ENCODE results near the gene OR2T29.
"Not testable (repeated sequence)": the region's sequence is repeated elsewhere in the genome, so short reads cannot be mapped to it uniquely, and the experiment has no call there.

OR2T29 gene, protein sequence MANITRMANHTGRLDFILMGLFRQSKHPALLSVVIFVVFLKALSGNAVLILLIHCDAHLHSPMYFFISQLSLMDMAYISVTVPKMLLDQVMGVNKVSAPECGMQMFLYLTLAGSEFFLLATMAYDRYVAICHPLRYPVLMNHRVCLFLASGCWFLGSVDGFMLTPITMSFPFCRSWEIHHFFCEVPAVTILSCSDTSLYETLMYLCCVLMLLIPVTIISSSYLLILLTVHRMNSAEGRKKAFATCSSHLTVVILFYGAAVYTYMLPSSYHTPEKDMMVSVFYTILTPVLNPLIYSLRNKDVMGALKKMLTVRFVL

DNA sequence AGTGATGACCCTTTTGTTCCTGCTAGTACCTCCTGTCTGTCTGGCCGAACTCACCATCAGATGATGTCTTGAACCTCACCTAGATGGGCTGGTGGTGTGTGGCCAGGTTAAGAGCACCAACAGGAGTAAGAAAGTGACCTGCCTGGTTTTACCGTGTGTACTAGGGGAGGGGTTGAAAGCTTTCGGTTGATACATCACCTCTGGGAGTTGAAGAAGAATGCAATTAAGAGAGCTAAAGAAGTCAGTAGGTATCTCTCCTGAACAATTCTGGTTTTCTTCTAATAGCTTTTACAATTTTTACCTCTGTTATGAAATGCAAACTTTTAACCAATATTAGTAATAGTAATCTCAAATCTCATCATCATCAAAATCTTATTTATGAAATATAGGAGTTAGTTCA lies at the start of gene OR2T29:
OR2T29 (minus strand) TSS at position 101 of the 400 bp plus-strand sequence. CDS start 3,281 bp downstream, outside the sequence.
- DNase-seq (ENCODE audit: insufficient read length, low spot score); FAIRE-seq: not testable (repeated sequence)

DNA sequence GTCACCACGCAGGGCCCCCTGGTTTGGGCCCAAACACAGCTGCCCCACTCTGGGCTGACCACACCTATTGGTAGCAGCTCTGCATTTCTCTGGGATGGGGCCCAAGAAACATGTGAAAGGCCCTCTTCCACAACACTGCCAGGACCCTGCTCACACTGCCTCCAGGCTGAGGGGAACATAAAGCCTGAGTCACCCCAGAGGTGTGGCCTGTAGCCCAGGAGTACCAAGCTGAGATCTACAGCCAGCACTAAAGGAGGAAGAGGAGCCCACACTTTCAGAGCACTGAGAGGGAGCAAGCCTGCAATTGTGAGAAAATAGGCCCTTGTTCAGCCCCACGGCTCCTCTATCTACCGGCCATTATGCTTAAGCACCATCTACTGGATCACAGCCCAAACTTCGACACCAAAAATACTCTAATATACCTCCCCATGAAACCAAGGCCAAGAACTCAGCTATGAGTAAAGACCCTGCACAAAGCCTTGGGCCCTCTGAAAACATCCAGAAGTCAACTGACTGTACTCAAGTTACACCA lies 49.4 kb upstream of the OR2T29 start:
- DNase-seq (ENCODE audit: insufficient read length, low spot score) (no peak), FAIRE-seq (no peak)
- no peak for TF ChIP-seq POLR2A (IDR thresholded peaks at IDR 0.05; ENCODE audit: low read depth, low read length)

DNA sequence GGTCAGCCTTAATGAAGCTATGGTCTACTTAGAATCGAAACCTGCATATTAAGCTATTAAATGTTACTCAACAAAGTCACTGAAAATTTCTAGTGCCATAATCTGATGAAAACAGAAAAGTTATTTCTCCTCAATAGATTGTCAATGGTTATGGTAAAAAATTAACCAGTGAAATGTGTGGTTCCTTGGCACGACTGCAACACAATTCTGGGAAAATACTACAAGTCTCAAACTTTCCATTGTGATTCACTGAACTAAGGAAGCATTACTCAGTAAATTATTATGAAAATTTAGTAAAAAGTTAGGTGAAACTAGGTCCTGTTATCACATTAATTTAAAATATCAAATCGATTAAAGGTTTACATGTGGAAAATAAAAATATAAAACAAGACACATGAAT lies 47.7 kb upstream of the OR2T29 start:
- TF ChIP-seq POLR2A (IDR thresholded peaks at IDR 0.05; ENCODE audit: low read depth, low read length) = no peak
- FAIRE-seq (no peak), DNase-seq (ENCODE audit: insufficient read length, low spot score) (no peak)

DNA sequence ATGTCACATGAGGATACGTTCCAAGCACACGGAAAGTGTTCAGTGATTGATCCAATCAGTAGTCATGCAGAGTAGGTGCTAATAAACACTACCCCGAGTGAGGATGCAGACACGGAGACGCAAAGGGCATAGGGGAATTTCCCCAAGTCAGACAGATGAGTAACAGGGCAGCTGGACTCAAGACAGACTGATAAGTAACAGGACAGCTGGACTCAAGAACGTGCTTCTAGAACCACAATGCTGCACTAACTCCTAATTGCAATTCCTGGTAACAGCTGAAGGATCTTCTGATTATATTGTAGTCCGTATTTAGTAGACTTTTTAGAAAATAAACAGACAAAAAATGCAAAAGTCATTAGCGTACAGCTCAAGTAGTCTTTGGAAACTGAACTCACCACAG lies 36.8 kb upstream of the OR2T29 start:
- no peak for TF ChIP-seq POLR2A (IDR thresholded peaks at IDR 0.05; ENCODE audit: low read depth, low read length)
- FAIRE-seq = no peak
- DNase-seq (ENCODE audit: insufficient read length, low spot score) = no peak

DNA sequence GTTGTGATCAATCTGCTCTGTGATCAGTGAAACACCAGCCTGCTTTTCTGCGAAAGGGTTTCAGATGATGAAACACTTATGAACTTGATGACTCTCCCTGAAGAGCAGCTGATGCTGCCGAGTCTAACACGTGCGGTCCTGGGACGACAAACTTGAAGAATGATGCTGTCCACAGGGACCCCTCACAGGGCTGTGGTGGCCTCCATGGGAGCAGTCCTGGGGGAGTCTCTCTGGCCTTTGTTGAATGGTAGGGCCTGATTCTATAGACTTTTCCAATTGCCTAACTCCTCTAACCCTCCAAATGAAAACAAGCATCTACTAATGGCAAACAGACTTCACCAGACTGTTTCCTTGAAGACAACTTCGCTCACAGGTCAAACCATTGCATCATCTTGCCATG lies 35.0 kb upstream of the OR2T29 start, which contains the start of gene OR2T10:
OR2T10 (minus strand) TSS at position 112 of the 400 bp plus-strand sequence. CDS start 3,932 bp downstream, outside the sequence.
- no peak for DNase-seq (ENCODE audit: insufficient read length, low spot score)
- TF ChIP-seq POLR2A (IDR thresholded peaks at IDR 0.05; ENCODE audit: low read depth, low read length) = no peak
- no peak for FAIRE-seq

DNA sequence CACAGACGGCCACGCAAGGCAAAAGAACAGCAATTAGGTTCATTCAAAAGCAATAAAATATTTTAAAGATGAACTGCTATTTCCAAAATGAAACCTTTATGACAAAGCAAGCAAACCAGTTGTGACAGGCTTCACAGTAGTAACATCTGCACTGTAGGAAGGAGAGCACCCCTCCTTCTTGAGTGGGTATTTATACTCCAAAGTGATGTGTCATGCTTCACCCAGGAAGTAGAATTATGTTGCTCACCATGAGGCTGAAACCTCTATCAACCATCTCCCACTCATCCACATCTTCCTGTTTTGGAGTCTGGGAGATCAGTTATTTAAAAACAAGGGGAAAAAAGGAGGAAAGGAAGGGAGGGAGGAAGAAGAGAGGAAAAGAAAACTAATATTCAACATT lies 34.0 kb upstream of the OR2T29 start:
- no peak for FAIRE-seq
- DNase-seq (ENCODE audit: insufficient read length, low spot score) = no peak
- TF ChIP-seq POLR2A (IDR thresholded peaks at IDR 0.05; ENCODE audit: low read depth, low read length) = no peak

DNA sequence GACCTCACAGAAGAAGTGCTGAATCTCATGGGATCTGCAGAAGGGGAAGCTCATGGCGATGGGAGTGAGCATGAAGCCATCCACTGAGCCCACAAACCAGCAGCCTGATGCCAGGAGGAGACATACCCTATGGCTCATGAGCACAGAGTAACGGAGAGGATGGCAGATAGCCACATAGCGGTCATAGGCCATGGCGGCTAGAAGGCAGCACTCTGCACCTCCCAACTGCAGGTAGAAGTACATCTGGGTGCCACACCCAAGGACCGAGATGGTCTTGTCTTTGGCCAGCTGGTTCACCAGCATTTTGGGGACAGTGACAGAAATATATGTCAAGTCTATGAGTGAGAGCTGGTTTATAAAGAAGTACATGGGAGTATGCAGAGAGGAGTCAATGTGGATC lies 30.7 kb upstream of the OR2T29 start:
- DNase-seq (ENCODE audit: insufficient read length, low spot score) (no peak), FAIRE-seq (no peak)
- TF ChIP-seq POLR2A (IDR thresholded peaks at IDR 0.05; ENCODE audit: low read depth, low read length) = no peak

DNA sequence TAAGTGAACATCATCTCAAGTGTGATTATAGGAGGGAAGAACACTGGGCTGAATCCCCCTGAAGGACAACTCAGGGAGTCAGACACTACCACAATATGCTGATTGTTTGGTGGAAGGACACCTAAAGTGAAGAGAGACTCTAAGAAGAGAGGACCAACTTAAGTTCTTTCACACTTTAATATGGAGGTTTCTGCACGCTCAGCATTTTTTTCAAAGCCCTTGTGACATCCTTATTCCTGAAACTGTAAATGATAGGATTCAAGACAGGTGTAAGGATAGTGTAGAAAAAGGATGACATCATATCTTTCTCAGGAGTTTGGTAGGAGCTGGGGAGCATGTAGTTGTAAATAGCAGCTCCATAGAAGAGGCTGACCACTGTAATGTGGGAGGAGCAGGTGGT lies 30.1 kb upstream of the OR2T29 start:
- no peak for TF ChIP-seq POLR2A (IDR thresholded peaks at IDR 0.05; ENCODE audit: low read depth, low read length)
- DNase-seq (ENCODE audit: insufficient read length, low spot score) (no peak), FAIRE-seq (no peak)

DNA sequence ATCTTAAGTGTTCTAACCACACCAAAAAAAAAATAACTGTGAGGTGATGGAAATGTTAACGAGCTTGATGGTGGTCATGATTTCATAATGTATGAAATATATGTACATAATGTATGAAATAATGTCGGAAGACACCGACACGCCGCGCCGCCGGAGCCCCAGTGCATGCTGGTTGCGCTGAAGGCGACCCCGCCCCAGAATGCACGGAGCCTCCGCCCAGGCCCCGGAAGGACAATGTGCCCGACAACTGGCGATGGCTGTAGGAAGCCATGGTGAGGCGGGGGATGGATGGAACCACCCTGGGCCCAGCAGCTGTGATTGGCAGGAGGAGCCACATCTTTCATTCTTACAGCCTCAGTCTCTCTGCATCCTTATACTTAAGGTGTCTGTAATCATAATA lies 27.5 kb upstream of the OR2T29 start:
- TF ChIP-seq POLR2A (IDR thresholded peaks at IDR 0.05; ENCODE audit: low read depth, low read length) = no peak
- DNase-seq (ENCODE audit: insufficient read length, low spot score) (no peak), FAIRE-seq (no peak)

DNA sequence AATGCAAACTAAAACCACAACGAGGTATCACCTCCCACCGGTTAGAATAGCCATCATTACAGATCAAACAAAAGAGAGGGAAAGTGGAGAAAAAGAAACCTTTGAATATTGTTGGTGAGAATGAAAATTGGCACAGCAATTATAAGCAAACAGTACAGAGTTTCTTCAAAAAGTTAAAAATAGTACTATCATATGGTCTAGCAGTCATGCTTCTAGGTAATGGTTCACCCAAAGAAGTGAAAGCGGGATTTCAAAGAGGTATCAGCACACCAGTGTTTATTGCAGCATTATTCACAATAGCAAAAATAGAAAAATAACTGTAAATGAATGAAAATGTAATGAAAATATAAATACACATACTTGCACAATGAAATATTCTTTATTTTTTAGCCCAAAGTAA lies 26.8 kb upstream of the OR2T29 start:
- FAIRE-seq = no peak
- TF ChIP-seq POLR2A (IDR thresholded peaks at IDR 0.05; ENCODE audit: low read depth, low read length) = no peak
- no peak for DNase-seq (ENCODE audit: insufficient read length, low spot score)

DNA sequence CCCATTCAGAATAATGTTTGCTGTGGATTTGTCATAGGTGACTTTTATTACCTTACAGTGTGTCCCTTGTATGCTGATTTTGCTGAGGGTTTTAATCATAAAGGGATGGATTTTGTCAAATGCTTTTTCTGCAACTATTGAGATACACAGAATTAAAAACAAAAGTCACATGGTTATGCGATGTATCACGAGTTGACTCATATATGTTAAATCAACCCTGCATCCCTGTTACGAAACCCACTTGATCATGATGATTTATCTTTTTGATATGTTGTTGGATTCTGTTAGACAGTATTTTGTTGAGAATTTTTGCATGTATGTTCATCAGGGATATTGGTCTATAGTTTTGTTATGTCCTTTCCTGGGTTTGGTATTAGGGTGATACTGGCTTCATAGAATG lies 22.7 kb upstream of the OR2T29 start:
- DNase-seq (ENCODE audit: insufficient read length, low spot score) = no peak
- FAIRE-seq = no peak
- TF ChIP-seq POLR2A (IDR thresholded peaks at IDR 0.05; ENCODE audit: low read depth, low read length) = no peak

DNA sequence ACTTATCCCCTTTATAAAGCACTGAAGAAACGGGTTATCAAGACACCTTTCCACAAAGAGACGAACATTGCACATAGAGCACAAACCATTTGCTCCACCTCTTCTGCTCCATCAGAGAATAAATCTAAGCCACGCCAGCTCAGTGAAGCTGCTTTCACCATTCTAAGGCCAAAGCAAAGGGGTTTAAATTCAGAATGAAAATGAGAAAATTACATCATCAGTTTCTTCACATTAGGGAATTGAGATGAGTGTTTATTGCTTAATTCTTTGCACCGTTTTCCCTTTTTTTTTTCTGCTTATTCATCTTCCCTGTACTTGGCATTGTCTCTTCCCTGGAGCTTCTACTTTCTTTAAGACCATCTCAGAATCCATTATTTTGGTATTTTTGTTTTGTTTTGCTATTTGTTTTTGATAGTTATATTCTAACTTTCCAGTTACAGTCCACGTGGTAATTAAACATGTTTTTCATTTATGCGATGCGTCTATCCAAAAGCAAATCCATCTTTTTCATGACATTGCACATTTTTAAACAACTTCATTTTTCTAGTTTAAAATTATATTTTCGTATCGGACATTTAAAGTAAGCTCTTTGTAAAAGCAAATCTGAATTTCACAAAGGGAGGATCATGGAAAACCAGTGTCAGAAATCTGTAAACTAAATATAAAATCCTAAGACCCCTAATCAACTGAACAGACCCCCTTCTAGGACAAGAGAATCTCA lies 13.8 kb upstream of the OR2T29 start:
- no peak for TF ChIP-seq POLR2A (IDR thresholded peaks at IDR 0.05; ENCODE audit: low read depth, low read length)
- FAIRE-seq (no peak), DNase-seq (ENCODE audit: insufficient read length, low spot score) (no peak)

DNA sequence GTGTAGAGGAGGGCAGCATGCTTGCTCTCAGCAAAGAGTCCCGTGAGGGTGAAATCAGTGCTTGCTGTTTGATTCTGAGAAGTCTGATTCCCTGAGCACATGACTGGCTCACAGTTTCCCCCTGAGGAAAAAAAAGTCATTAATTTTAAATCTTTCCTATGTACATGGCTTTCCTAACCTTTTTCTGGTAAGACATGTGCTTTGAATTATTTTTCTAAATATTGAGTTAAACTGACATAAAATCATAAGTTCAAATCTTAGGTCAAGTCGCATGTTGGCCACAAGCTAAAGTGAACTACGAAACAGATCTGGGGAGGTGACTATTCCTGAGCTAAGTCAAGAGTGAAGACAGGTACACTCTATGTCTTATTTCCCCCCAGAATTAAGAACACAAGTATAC lies 12.1 kb upstream of the OR2T29 start, which contains the start of gene OR2T34:
OR2T34 (minus strand) TSS at position 101 of the 400 bp plus-strand sequence; CDS start at position 101, 0 bp downstream.
- DNase-seq (ENCODE audit: insufficient read length, low spot score); FAIRE-seq: not testable (repeated sequence)

DNA sequence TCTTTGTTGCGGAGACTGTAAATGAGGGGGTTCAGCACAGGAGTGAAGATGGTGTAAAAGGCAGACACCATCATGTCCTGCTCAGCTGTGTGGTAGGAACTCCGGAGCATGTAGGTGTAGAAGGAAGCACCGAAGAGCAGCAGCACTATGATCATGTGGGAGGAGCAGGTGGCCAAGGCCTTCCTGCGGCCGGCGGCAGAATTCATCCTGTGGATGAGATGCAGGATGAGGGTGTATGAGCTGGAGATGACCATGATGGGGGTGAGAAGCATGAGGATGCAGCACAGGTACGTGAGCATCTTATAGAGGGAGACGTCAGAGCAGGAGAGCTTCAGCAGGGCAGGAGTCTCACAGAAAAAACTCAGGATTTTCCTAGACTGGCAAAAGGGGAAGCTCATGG lies 11.3 kb upstream of the OR2T29 start:
- FAIRE-seq = not testable (repeated sequence)

DNA sequence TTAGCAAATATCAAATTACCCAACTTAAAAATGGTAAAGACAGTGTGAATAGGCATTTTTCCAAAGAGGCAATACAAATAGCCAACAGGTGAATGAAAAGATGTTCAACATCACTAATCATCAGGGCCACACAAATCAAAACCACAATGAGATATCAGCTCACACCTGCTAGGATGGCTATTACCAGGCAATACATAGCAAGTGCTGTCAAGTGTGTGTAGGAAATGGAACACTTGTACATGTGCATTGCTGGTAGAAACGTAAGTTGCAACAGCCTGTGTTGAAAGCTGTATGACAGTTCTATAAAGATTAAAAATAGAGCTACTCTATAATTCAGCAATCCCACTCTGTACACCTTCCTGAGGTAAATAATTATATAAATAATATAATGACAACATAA lies 9.5 kb upstream of the OR2T29 start:
- FAIRE-seq; DNase-seq (ENCODE audit: insufficient read length, low spot score): not testable (repeated sequence)

More for the DNA sequence above, 11.3 kb upstream of the OR2T29 start:
- not testable (repeated sequence) for DNase-seq (ENCODE audit: insufficient read length, low spot score)

DNA sequence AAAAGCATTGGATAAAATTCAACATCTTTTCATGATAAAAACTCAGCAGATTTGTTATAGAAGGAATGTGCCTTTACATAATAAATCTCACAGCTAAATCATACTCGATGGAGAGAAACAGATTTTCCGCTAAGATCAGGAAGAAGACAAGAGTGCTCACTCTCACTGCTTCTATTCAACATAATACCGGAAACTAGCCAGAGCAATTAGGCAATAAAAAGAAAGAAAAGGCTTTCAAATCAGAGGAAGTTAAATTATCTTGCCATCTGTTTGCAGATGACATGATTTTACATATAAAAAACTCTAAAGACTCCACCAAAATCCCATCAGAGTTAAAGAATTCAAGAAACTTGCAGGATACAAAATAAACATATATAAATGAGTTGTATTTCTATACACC lies 8.2 kb upstream of the OR2T29 start:
- not testable (repeated sequence) for FAIRE-seq; DNase-seq (ENCODE audit: insufficient read length, low spot score)

DNA sequence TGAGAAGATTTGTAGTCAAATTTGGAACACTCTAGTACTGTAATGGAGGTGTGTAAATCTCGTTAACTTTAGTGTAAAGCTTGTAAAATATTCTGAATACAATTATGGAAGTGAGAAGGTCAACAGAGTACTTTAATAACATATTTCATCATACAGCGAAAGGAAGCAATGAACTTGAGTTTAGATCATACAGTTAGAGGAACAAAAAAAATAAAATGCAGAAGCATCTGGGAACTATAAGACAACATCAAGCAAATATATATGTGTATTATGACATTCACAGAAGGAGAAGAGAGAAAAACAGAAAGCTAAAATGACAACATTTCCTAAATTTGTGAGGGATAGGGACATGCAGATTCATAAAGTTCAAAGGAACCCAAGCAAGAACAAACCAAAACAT lies 6.5 kb upstream of the OR2T29 start:
- DNase-seq (ENCODE audit: insufficient read length, low spot score); FAIRE-seq: not testable (repeated sequence)

DNA sequence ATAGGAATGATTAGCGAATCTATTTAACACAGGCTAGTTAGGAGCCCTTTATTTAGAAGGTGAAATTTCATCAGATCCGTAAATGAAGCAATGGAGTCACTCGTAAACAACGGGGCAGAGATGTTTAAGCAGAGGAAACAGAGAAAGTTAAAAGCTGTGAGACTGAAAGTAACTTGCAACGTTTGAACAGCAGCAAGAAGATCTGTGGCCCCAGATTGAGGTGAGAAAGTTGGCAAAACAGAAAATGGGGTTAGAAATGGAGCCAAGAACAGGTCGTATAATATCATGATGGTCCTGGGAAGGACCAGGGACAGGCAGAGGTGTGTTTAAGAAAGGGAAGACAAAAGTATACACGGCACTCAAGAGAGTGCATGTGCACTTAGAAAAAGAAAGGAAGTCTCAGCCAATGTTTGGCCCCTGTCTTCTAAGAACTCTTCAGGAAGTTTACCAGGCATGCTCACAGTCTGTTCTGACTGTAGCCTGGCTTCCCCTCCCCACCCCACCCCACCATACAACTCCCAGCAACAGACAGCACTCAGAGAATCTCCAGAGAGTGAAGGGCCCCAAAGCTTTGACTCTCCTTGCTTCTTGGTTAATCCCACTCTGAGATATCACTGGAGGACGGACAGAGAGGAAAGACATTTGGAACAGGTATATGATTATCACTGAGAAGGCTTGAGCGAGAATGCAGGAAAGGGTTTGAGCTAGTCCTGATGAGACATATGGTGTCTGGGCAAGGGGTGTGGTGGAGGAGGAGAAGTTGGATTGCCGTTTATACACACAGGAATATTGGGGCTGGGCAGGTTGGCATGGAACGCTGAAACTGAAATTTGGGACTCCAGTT lies 3.2 kb upstream of the OR2T29 start:
- FAIRE-seq; DNase-seq (ENCODE audit: insufficient read length, low spot score): not testable (repeated sequence)

DNA sequence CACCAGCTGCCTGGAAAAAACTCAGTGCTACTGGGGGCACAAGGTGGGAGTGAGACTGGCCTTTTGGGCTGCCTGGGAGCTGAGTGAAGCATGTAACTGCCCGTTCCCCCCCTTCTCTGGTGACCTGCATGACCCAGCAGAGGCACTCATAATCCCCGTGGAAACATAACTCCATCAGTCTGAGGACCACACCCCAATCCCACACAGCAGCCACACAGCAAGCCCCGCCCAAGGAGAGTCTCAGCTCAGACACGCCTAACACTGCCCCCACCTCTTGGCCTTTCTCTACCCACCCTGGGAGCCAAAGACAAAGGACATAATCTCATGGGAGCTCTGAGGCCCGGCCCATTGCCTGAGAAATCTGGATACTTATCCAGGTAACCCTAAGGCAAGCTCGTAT lies 11.5 kb downstream of the OR2T29 start:
- not testable (repeated sequence) for FAIRE-seq; DNase-seq (ENCODE audit: insufficient read length, low spot score)

Measured in H54 (cell line).